ENCODE measurements around the gene NTSR1.

NTSR1 gene

DNA sequence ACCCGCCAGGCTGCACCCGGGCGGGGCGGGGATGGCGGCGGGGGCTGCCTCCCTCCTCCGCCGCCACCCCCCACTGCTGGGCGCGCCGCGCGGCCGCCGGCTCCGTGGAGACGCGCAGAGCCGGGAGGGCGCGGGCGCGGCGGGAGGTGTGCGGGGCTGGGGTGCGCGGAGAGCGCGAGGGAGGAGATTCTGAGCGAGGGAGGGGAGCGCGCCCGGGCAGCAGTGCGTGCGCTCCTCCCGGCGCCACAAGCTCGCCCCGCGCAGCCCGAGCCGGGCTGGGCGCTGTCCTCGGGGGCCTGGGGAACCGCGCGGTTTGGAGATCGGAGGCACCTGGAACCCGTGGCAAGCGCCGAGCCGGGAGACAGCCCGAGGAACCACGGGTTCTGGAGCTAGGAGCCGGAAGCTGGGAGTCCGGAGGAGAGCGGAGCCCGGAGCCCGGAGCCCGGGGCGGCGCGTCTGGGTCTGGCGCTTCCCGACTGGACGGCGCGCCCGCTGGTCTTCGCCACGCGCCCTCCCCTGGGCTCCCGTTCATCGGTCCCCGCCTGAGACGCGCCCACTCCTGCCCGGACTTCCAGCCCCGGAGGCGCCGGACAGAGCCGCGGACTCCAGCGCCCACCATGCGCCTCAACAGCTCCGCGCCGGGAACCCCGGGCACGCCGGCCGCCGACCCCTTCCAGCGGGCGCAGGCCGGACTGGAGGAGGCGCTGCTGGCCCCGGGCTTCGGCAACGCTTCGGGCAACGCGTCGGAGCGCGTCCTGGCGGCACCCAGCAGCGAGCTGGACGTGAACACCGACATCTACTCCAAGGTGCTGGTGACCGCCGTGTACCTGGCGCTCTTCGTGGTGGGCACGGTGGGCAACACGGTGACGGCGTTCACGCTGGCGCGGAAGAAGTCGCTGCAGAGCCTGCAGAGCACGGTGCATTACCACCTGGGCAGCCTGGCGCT, at the start of gene NTSR1:
TSS of gene NTSR1 (plus strand) at position 246 of the 946 bp plus-strand sequence. CDS start at position 618, 372 bp downstream.
- DNase-seq = no peak

DNA sequence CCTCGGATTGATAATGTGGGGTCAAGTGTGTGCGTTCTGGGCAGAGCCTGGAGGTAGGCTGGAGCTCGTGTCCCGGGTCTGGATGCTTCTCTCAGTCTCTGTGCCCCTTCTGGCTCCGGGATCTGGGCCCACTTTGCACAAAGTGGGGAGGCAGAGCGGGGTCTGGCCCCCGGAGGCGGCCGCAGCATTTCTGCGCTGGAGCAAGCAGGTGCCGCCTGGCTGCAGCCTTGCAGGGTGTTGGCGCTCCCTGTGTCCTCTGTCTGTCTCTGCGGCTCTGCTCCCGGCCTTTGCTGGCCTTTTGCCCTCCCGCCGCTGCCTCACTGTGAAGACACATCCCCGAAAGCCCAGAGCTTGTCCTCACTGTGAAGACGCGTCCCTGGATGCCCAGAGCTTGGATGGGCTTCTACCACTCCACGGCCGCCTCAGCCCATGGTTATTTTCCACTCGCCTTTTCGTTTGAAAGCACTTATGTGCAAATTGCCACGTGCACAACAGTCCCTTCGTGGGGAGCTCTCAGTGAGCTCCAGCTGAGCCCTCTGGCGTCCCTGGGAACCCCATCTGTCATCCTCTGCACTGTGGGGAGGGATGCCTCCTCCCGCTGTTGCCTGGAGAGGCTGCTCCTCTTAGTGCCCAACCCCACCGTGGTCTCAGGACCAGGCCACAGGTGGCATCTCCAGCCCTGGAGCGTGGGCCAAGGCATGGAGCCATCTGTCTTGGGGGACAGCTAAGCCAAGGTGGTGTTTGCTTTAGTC, 49.0 kb upstream of the NTSR1 start:
- no peak for DNase-seq

GRCh38 chr20:62660240-62660615, 48.4 kb upstream of the NTSR1 start:
- DNase-seq = no peak

GRCh38 chr20:62660768-62661167, 47.9 kb upstream of the NTSR1 start:
- DNase-seq = no peak

GRCh38 chr20:62661647-62662046, 47.0 kb upstream of the NTSR1 start:
- DNase-seq = no peak

GRCh38 chr20:62662422-62662821, 46.2 kb upstream of the NTSR1 start:
- DNase-seq = no peak

DNA sequence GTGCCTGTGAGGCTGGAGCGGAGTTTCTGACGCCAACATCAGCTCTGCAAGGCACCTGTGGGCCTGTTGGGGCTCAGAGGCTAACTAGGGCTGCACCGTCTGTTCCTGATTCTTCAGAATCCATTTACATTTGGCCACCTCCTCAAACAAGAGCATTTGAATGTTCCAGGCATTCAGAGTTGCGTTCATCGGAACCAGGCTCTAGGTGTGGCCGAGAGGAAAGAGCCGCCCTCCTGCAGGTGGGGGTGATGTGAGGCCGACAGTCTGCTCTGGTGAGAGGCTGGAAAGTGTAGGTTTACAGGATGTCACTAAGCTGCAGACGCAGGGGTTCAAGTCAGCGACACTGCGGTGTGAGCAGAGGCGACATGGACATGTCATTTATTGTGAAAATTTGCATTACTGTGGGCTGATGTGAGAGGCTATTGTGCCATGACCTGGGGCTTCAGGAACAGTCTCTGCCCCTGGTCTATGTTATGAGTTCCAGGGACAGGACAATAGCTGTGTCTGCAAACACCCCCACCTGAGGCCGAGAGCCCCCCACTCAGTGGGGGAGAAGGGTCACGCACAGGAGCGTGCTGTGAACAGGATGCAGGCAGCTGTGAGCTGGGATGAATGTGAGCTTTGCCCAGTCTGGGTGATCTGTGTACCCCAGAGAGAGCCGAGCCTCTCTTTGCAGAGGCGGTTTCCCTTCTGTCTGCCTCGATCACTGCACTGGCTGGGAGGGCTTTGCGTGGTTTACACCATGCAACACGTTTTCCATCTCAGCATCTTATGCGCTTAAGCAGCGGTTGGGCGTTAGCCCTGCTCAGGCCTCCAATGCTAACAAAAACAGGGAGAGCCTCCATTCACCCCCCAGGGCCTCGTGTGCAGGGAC, 45.3 kb upstream of the NTSR1 start:
- no peak for DNase-seq

DNA sequence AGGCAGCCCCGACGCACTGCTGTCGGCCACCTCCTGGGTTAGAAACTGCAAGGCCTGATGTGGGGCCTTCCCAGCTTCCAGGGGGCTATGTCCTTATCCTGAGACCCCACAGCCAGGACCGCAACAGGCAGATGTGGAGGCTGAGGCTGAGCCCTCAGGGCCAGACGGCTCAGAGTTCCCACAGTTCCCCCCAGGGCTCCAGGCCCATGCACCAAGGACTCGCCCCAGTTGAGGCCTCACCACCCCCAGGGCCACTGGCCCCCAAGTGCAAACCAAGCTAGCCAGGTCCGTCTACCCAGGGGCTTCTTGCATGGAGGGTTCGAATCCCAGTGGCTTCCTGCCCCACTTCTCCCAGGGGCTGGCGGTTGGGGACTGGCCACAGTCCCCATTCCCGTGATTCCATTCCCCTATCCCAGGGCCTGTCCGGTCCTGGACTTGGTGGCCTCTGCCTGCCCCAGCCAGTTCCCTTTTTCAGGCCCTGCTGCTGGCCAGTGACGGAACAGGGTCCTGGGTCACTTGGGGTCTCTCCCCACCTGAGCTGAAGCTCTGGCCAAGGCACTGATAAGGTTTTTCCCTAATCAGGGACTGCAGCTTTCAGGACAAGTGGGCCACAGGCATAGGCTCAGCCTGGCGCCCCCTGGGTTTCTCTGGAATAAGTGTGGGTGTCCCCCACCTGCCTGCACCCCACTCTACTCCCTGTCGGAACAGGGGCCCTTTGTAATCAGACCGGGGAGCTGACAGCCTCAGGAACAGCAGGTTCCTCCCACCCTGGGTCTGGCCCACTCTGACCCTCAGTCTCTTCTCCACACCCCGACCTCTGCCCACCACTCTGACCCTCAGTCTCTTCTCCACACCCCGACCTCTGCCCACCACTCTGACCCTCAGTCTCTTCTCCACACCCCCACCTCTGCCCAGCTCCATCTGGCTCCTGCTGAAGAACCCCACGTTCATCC, 44.3 kb upstream of the NTSR1 start:
- no peak for DNase-seq

DNA sequence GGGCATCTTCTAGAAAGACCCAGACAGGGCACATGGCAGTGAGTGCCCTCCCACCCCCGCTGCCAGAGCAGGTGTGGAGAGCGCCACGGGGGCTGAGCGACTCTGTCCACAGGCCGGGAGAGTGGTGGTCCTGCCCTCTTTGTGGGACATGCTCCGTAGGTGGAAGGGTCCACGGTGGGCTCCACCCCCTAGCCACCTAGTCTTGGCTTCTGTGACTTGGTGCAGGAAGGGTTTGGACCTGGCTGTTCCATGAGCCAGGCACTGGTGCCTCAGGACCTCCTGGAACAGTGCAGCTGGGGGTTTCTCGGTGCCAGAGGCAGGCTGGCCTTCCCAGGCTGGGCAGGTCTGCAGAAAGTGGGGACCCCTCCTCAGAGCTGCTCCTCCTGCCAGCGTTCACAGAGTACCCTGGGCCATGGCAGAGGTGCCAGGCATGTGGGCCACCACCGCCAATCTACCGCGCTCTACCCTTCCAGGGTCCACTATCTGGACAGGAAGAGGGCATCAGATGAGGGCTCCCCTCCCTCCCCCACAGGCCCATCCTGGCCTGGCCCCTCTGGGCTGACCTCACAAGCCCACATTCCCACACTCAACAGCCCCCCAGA, 43.4 kb upstream of the NTSR1 start:
- no peak for DNase-seq

DNA sequence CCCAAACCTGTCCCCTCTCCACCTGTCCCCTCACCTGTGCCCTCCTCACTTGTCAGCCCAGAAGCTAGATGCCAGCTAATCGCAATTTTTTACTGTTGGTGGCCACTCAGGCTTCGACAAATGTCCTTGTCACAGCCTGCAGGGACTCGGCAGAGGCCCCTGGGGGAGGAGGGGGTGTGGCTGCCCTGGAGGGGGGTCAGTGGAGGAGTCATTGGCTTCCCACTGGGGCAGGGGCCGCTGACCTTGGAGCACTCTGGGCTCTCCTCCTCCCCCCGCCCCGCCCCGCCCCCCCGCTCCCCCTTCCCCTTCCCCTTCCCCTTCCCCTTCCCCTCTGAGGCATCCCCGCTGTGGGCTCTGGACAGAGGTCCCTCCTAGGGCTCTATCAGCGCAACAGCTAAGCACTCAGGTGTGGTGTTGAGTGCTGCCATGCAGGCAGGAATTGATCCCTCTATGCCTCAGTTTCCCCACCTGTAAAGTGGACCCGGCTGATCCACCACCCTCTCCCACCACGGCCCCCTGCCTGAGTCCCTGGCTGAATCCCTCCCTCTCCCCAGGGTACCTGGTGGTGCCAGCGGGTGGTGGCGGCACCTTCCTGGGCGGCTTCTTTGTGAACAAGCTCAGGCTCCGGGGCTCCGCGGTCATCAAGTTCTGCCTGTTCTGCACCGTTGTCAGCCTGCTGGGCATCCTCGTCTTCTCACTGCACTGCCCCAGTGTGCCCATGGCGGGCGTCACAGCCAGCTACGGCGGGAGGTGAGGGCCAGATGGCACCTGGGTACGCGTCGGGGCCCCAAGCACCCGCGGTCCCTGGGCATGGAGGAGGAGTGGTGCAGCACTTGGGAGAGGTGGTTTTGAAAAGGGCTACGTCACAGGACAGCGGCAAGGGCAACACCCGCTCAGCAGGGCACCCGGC, 42.6 kb upstream of the NTSR1 start:
- no peak for DNase-seq

DNA sequence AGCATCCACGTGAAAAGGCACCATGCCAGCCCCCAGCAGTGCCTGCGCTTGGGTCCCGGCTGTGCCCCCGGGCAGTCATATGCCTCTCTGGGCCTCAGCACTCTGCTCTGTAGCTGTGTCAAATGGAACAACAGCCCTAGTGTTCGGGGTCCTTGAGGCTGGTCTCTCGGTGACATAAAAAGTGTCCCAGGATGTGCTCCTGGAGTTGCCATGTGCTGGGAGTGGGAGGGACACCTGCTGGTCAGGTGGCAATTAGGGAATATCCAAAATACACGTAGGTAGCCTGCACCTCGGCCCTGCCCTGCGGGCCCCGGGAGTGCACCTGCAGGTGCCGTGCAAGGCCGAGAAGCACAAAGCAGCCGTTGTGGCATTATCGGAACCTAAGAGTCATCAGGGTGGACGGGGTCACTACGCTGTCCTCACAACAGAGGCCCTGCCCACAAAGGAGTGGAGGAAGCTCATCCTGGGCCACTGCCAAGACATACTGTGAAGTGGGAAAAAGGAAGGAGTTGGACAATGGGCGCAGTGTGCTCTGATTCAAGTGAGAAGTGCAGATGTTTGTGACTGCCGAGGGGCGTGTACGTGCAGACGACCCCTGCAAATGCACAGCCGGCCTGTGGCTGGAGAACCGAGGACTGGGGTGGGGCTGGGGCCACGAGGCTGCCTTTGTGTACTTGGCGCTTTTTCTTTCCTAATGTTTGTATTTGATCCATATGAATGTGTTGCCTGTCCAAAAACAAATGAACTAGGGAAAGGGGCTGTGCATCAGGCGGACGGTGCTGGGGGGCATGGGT, 41.7 kb upstream of the NTSR1 start:
- DNase-seq = no peak

DNA sequence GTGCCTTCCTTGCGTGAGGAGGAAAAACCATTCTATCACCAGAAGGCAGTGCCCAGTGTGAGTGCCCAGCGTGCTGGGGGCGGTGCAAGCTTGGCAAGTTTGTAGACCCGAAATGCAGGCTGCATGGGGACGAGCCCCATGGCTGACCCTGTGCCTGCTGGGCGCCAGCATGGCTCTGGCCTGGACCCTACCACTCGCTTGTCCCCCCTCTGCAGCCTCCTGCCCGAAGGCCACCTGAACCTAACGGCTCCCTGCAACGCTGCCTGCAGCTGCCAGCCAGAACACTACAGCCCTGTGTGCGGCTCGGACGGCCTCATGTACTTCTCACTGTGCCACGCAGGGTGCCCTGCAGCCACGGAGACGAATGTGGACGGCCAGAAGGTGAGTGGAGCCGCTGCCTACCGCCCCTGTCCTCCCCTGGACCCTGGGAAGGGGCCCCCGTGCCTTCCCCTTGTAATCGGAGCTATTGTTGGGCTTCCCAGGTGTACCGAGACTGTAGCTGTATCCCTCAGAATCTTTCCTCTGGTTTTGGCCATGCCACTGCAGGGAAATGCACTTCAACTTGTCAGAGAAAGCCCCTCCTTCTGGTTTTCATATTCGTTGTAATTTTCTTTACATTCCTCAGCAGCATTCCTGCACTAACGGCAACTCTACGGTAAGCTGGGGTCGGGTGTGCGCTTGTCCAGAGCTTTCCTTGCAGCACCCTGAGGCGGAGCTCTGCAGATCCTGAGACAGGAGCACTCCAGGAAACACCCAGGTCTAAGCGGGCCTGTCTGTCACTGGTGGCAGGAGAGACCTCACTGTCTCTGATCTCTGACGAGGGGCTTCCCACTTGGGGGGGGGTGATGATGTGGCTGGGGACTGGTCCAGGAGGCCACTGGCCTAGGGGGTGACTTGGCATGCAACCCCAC, 40.9 kb upstream of the NTSR1 start:
- no peak for DNase-seq

- peak; percentile 41 to 44 for DNase-seq
Observed at GRCh38 chr20:62668441-62669027, 40.1 kb upstream of the NTSR1 start.

GRCh38 chr20:62669249-62669648, 39.4 kb upstream of the NTSR1 start:
- no peak for DNase-seq

GRCh38 chr20:62670156-62670555, 38.5 kb upstream of the NTSR1 start:
- DNase-seq = no peak

GRCh38 chr20:62670998-62671397, 37.6 kb upstream of the NTSR1 start:
- no peak for DNase-seq

- no peak for DNase-seq
Observed at GRCh38 chr20:62671765-62672164, 36.9 kb upstream of the NTSR1 start.

GRCh38 chr20:62674370-62674769, 34.3 kb upstream of the NTSR1 start:
- no peak for DNase-seq

All from stimulated activated CD4-positive, alpha-beta T cell treated with anti-CD3 and anti-CD28 coated beads, Interleukin-2, amount 100 ng/mL, for 24 hours (primary cell).